IMR-90 (cell line): ENCODE data around the gene C16orf92. TPM values are rescaled to one million over a fixed set of nuclear protein-coding genes. Genes with fewer than 3 reads are reported as not detected.

Source experiments
- ATAC-seq: fragments of 200-7000 bp; cut with Tn5 transposase; 2 replicates; pipeline ENCODE4 v1.9.1; 2020; ENCODE audit warnings: low read depth, mild to moderate bottlenecking, moderate library complexity
- BruUV-seq: library from RNA; stranded (reverse); fragments of 400-500 nt; replicated peaks from 2 replicates; lab custom pipeline; 2021; lab: Mats Ljungman, UMichigan
- CTCF ChIA-PET: fragments of 300-600 bp; formaldehyde crosslinking; extraction: SDS; loops from one replicate; lab custom pipeline; 2021; ENCODE audit warnings: antibody characterized with exemption; lab: Yijun Ruan, JAX
- POLR2A ChIA-PET: fragments of 300-600 bp; sonication (Branson Sonifier 250); formaldehyde crosslinking; loops from one replicate; lab custom pipeline; 2022; ENCODE audit warnings: antibody characterized with exemption; ENCODE audit not compliant: unreplicated experiment; lab: Charles Lee
- DNase-seq: peaks from one replicate; pipeline ENCODE4 v3.0.0; 2013
- H2AFZ ChIP-seq: replicated peaks from 2 replicates; pipeline ENCODE3; 2013; ENCODE audit warnings: low read length, mild to moderate bottlenecking; ENCODE audit not compliant: poor library complexity
- H2AK5ac ChIP-seq: 2 replicates; pipeline ENCODE4 v1.6.1; 2013; ENCODE audit warnings: low read depth, low read length, inconsistent platforms
- H2AK9ac ChIP-seq: replicated peaks from 2 replicates; pipeline ENCODE3; 2013; ENCODE audit warnings: mild to moderate bottlenecking, low read depth, low read length, moderate library complexity; ENCODE audit not compliant: poor library complexity
- H2BK120ac ChIP-seq: 2 replicates; pipeline ENCODE4 v1.6.1; 2013; ENCODE audit warnings: low read depth, low read length, inconsistent platforms
- H2BK15ac ChIP-seq: 3 replicates; pipeline ENCODE4 v1.6.1; 2013; ENCODE audit warnings: low read depth, low read length, inconsistent platforms
- H2BK20ac ChIP-seq: 2 replicates; pipeline ENCODE4 v1.6.1; 2013; ENCODE audit warnings: low read depth, mild to moderate bottlenecking, inconsistent platforms, low read length, moderate library complexity
- H2BK5ac ChIP-seq: 2 replicates; pipeline ENCODE4 v1.6.1; 2013; ENCODE audit warnings: mild to moderate bottlenecking, low read depth, low read length, inconsistent platforms; ENCODE audit not compliant: poor library complexity, severe bottlenecking
- H3K14ac ChIP-seq: replicated peaks from 2 replicates; pipeline ENCODE4 v1.6.1; 2013; ENCODE audit warnings: low read depth, low read length, inconsistent platforms
- H3K18ac ChIP-seq: 2 replicates; pipeline ENCODE4 v1.6.1; 2013; ENCODE audit warnings: low read depth, low read length, control low read depth
- H3K23ac ChIP-seq: 2 replicates; pipeline ENCODE4 v1.6.1; 2013; ENCODE audit warnings: low read depth, low read length, inconsistent platforms
- H3K27ac ChIP-seq: 2 replicates; pipeline ENCODE4 v1.5.1; 2013; ENCODE audit warnings: mild to moderate bottlenecking, control low read depth, low read length; ENCODE audit not compliant: insufficient read depth
- H3K27me3 ChIP-seq: 2 replicates; pipeline ENCODE4 v1.6.1; 2013; ENCODE audit warnings: low read length; ENCODE audit not compliant: control insufficient read depth, insufficient read depth
- H3K36me3 ChIP-seq: 2 replicates; pipeline ENCODE4 v1.6.1; 2013; ENCODE audit warnings: low read length, mixed read lengths; ENCODE audit not compliant: control insufficient read depth, insufficient read depth
- H3K4ac ChIP-seq: 2 replicates; pipeline ENCODE4 v1.6.1; 2013; ENCODE audit warnings: low read depth, low read length, inconsistent platforms
- H3K4me1 ChIP-seq: 2 replicates; pipeline ENCODE4 v1.6.1; 2013; ENCODE audit warnings: low read length, mixed read lengths; ENCODE audit not compliant: control insufficient read depth, insufficient read depth
- H3K4me2 ChIP-seq: 2 replicates; pipeline ENCODE4 v1.6.1; 2013; ENCODE audit warnings: low read depth, mild to moderate bottlenecking, control low read depth, low read length, moderate library complexity
- H3K4me3 ChIP-seq: 2 replicates; pipeline ENCODE4 v1.5.1; 2013; ENCODE audit warnings: low read depth, mild to moderate bottlenecking, control low read depth, low read length, moderate library complexity; ENCODE audit not compliant: insufficient read depth
- H3K56ac ChIP-seq: 2 replicates; pipeline ENCODE4 v1.6.1; 2013; ENCODE audit warnings: low read length, inconsistent platforms; ENCODE audit not compliant: insufficient read depth; ENCODE audit errors: extremely low read depth
- H3K79me1 ChIP-seq, 2 experiments: 2 replicates each; pipeline ENCODE4 v1.6.1; 2013; ENCODE audit warnings: low read length in 2 of 2, inconsistent platforms in 1 of 2, low read depth in 1 of 2
- H3K9ac ChIP-seq: 2 replicates; pipeline ENCODE4 v1.6.1; 2013; ENCODE audit warnings: low read depth, low read length, control low read depth
- H3K9me1 ChIP-seq: 2 replicates; pipeline ENCODE4 v1.6.1; 2013; ENCODE audit warnings: low read length, inconsistent platforms; ENCODE audit not compliant: insufficient read depth
- H3K9me3 ChIP-seq: 2 replicates; pipeline ENCODE4 v1.6.1; 2013; ENCODE audit warnings: low read length; ENCODE audit not compliant: control insufficient read depth, insufficient read depth
- H4K20me1 ChIP-seq: 2 replicates; pipeline ENCODE4 v1.6.1; 2013; ENCODE audit warnings: low read length, inconsistent platforms; ENCODE audit not compliant: insufficient read depth
- H4K5ac ChIP-seq: 2 replicates; pipeline ENCODE4 v1.6.1; 2013; ENCODE audit warnings: mild to moderate bottlenecking, low read depth, low read length, control low read depth
- H4K8ac ChIP-seq, 2 experiments: 2 replicates each; pipeline ENCODE4 v1.6.1; 2013; ENCODE audit warnings: low read depth in 2 of 2, low read length in 2 of 2, control low read depth in 1 of 2, inconsistent platforms in 1 of 2
- H4K91ac ChIP-seq: 2 replicates; pipeline ENCODE4 v1.6.1; 2013; ENCODE audit warnings: low read depth, low read length, inconsistent platforms; ENCODE audit not compliant: insufficient read depth
- CEBPB ChIP-seq: IDR thresholded peaks from 2 replicates; pipeline ENCODE4 v1.6.1; 2012; ENCODE audit warnings: low read depth, low read length, improper control_type of control experiment
- CHD1 ChIP-seq: IDR thresholded peaks from 2 replicates; pipeline ENCODE4 v1.6.1; 2012; ENCODE audit warnings: low read depth, low read length, improper control_type of control experiment
- FOS ChIP-seq: fragments of 150-350 bp; IDR thresholded peaks from 2 replicates; pipeline ENCODE4 v1.6.1; 2016; ENCODE audit warnings: low read depth, low read length
- MXI1 ChIP-seq: IDR thresholded peaks from 2 replicates; pipeline ENCODE4 v1.6.1; 2012; ENCODE audit warnings: low read depth, mild to moderate bottlenecking, low read length, moderate library complexity, borderline replicate concordance
- POLR2A ChIP-seq: IDR thresholded peaks from 2 replicates; pipeline ENCODE4 v1.6.1; 2012; ENCODE audit warnings: mild to moderate bottlenecking, low read depth, low read length
- RAD21 ChIP-seq: IDR thresholded peaks from 2 replicates; pipeline ENCODE4 v1.6.1; 2012; ENCODE audit warnings: low read length, improper control_type of control experiment
- RCOR1 ChIP-seq: IDR thresholded peaks from 2 replicates; pipeline ENCODE4 v1.6.1; 2012; ENCODE audit warnings: mild to moderate bottlenecking, low read length, improper control_type of control experiment; ENCODE audit not compliant: insufficient replicate concordance
- WGBS, 2 experiments: methylation state at CpG; one replicate each; pipeline versions ENCODE4 v1.1.5 to v1.1.7; 2013; ENCODE audit warnings: missing lambda C conversion rate in 2 of 2; ENCODE audit not compliant: insufficient read length in 1 of 2; ENCODE audit errors: extremely low coverage in 2 of 2; 5-methylcytosine and 5-hydroxymethylcytosine counted together
- dilution Hi-C: fragments of 300-500 bp; cut with HindIII; formaldehyde crosslinking; loops from one replicate; pipeline ENCODE4 v1.14.3; 2018; ENCODE audit warnings: low sequenced_read_pairs; ENCODE audit not compliant: unreplicated experiment
- in situ Hi-C: fragments of 300-500 bp; cut with MboI; formaldehyde crosslinking; loops from 3 replicates; pipeline ENCODE4 v1.14.3; 2019; ENCODE audit warnings: low sequenced_read_pairs, inconsistent platforms, mixed read lengths
- intact Hi-C: fragments of 100-400 bp; cut with micrococcal nuclease; formaldehyde crosslinking; loops from 2 replicates; pipeline ENCODE4 v1.10.0; 2022
- polyA plus RNA-seq, 3 experiments: library from polyadenylated mRNA; depleted of rRNA; stranded (reverse); fragments of >200 nt; gene quantifications; 2 replicates each; pipeline ENCODE4 v1.2.3, GENCODE V29; 2012; ENCODE audit warnings: low replicate concordance in 1 of 3
- total RNA-seq: library from RNA; depleted of rRNA; stranded (reverse); fragments of >200 nt; gene quantifications from 2 replicates; pipeline ENCODE4 v1.2.3, GENCODE V29; 2012
- TF ChIP-seq, protein P1 (sequence below): fragments of 150-350 bp; IDR thresholded peaks from 2 replicates; pipeline ENCODE4 v1.6.1; 2017; ENCODE audit warnings: mild to moderate bottlenecking, antibody characterized with exemption, low read length, low read depth

Gene C16orf92
- total and polyA plus RNA-seq, 2 of the 4 experiments (the other 2 are of a cell fraction): not detected

DNA sequence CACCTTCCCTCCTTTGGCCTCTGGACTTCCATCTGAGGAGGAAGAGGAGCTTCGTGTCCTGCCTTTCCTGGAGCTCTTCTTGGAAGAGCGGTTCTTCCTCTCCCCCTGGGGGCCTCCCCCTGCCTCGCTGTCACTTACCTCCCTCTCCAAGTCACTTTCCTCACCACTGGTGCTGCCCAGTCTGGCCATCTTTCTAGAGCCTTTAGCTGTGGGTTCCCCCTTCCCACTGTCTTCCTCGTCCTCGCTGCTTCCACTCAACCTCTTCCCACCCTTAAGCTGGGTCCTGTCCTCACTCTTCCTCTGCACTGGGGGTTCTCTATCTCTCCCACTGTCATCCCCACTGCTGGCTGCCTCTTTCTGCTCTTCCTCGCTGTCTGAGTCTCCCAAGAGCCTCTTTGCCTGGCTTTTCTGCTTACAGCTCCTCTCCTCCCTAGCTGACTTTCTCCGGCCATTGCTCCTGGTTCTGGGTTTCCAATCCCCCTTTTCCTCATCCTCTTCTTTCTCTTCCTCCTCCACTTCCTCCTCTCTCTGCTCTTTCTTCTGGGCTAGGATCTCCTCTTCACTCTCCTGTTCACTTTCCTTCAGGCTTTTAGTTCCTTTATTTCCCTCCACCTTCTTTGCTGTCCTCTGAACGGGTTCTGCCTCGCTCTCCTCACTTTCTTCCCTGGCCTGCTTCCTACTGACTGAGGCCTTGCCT, 28.9 kb upstream of the C16orf92 start (continued):
- TF ChIP-seq RCOR1 (no peak), CEBPB (no peak)

GRCh38 chr16:29994600-29995323, 28.2 kb upstream of the C16orf92 start:
- Histone ChIP-seq H4K20me1 (no peaks in the 10 kb centered on the region), H3K18ac (no peak overlapping the region), H3K4me3 (peak overlapping the region; percentile 65), H4K8ac (peak overlapping the region; percentile 93), H3K23ac (peak overlapping the region; percentile 67; the same call in 1 of the 2 replicates), H3K9me3 (no peaks in the 10 kb centered on the region), H4K5ac (peak overlapping the region; percentile 35), H3K4me1 (peaks cover 8% of the 10 kb centered on the region), H3K4me2 (peak overlapping the region; percentile 70), H2BK15ac (no peak overlapping the region), H3K79me1 (peaks cover 13 to 45% of the 10 kb centered on the region in 2 experiments; a peak in 3 of 4 replicates), H3K36me3 (peaks cover 18% of the 10 kb centered on the region), H3K14ac (peak overlapping the region; percentile 2), H3K56ac (peak overlapping the region; percentile 56; the same call in 1 of the 2 replicates), H3K27me3 (no peaks in the 10 kb centered on the region), H3K9me1 (peaks cover 7% of the 10 kb centered on the region; the same call in 1 of the 2 replicates), H3K27ac (peak overlapping the region; percentile 70; the same call in 1 of the 2 replicates), H2BK120ac (no peak overlapping the region; the same call in 1 of the 2 replicates), H2BK5ac (peak overlapping the region; percentile 71), H4K91ac (peak overlapping the region; percentile 47; the same call in 1 of the 2 replicates), H2BK20ac (no peak overlapping the region), H2AK9ac (peak overlapping the region; percentile 68), H3K4ac (peak overlapping the region; percentile 64), H3K9ac (peak overlapping the region; percentile 85), H2AK5ac (peak overlapping the region; percentile 61), H2AFZ (peak overlapping the region; percentile 99)
- no TSS peak for BruUV-seq
- TF ChIP-seq FOS (no peak), RAD21 (no peak), POLR2A (no peak), MXI1 (no peak), CHD1 (no peak)
- TF ChIP-seq, protein P1, sequence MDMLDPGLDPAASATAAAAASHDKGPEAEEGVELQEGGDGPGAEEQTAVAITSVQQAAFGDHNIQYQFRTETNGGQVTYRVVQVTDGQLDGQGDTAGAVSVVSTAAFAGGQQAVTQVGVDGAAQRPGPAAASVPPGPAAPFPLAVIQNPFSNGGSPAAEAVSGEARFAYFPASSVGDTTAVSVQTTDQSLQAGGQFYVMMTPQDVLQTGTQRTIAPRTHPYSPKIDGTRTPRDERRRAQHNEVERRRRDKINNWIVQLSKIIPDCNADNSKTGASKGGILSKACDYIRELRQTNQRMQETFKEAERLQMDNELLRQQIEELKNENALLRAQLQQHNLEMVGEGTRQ: no peak
- dilution Hi-C loops (no loop called here), in situ Hi-C loops (no loop called here), intact Hi-C loops (loop anchor here (2.0 to 5.0 kb wide), 2 partner anchors 67 to 132 kb away; partner anchors contain the start of genes CDIPT and KCTD13)
- DNase-seq: peak; percentile 66
- CTCF ChIA-PET: interaction anchor here (1.7 kb wide), 1 partner anchor 179 kb away, joined by 4 read pairs; the partner anchor contains the start of gene PAGR1
- 7% methylated on average over 11 of the region's 24 CpGs; no CpG with 5 or more reads in 1 of the 2 experiments for WGBS, 2 experiments
- POLR2A ChIA-PET: no interaction called here
- ATAC-seq: peak; percentile 10; the same call in 1 of the 2 replicates
